Metanephros (tissue), 2 donors: ENCODE results near the gene CDH10. TPM values are rescaled to one million over a fixed set of nuclear protein-coding genes. Genes with fewer than 3 reads are reported as not detected.

Experiments used
- small RNA-seq: library from RNA; depleted of rRNA; stranded (forward); fragments of <200 nt; gene quantifications from one replicate; pipeline ENCODE3, GENCODE V24; 2014; ENCODE audit warnings: low replicate concordance
- total RNA-seq: library from RNA; depleted of rRNA; stranded (reverse); fragments of >200 nt; gene quantifications from one replicate; pipeline ENCODE4 v1.2.3, GENCODE V29; 2014

CDH10 gene
- total RNA-seq = 3.2 TPM

DNA sequence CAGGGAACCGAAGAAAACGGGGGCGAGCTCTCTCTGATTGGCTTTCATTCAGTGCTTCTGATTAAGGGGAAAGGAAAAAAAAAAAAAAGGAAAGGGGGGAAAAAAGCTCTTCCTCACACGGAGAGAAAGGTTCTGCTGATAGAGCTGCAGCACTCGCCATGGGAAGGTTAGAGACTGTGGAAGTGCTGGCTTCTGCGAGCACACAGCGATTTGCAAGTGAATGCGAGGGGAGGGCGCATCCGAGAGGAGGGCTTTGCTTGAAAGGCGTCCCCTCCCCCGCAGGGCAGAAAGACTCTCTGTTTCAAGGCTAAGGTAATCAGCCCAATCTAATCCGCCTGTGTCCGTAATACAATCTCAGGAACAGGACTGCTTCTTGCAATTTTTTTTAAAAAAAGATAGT lies at the start of gene CDH10:
TSS of gene CDH10 (minus strand) at position 218 of the 400 bp plus-strand sequence. CDS start 51,488 bp downstream, outside the sequence.

Small RNA genes within 50 kb of the gene (small RNA-seq; reads per million reads assigned to genes)
- gene AC091885.1 (not detected), gene RF00017 (not detected)
